Lower leg skin (tissue), 4 donors: ENCODE measurements around the gene NR1H2. TPM values are rescaled to one million over a fixed set of nuclear protein-coding genes. Genes with fewer than 3 reads are reported as not detected.

ENCODE experiments used
- DNase-seq, 2 donors: peaks; one replicate each; pipeline ENCODE4 v3.0.0-alpha.2; 2019; ENCODE audit warnings: low spot score in 2 of 2
- H3K4me3 ChIP-seq: fragments of 200-600 bp; sonication (generic); 2 replicates; pipeline ENCODE4 v1.5.1; 2017; ENCODE audit warnings: mild to moderate bottlenecking, low read depth; ENCODE audit not compliant: poor library complexity, severe bottlenecking
- POLR2A ChIP-seq, 2 donors: fragments of 450-650 bp; IDR thresholded peaks; one replicate each; pipeline ENCODE4 v1.6.1; 2016 to 2017; ENCODE audit warnings: antibody characterized with exemption in 2 of 2, mild to moderate bottlenecking in 1 of 2, moderate library complexity in 1 of 2
- WGBS, 2 donors: methylation state at CpG; one replicate each; pipeline ENCODE4 v1.1.5; 2018; 5-methylcytosine and 5-hydroxymethylcytosine counted together
- intact Hi-C: fragments of 100-400 bp; cut with DNase I; formaldehyde crosslinking; loops from one replicate; pipeline ENCODE4 v1.15.0; 2023; ENCODE audit warnings: low total_unique reads
- total RNA-seq, 4 donors: library from RNA; depleted of rRNA; stranded (reverse); fragments of >200 nt; gene quantifications; one replicate each; pipeline ENCODE4 v1.1.0, GENCODE V29; 2016
- TF ChIP-seq, protein P1 (sequence below), 3 donors: fragments of 450-650 bp; IDR thresholded peaks; one replicate each; pipeline ENCODE4 v1.5.1; 2016; ENCODE audit warnings: antibody characterized with exemption in 3 of 3, mild to moderate bottlenecking in 3 of 3, moderate library complexity in 2 of 3

Gene NR1H2
- total RNA-seq, 4 donors from 2014 or later = 83.1 to 112 (median 103) TPM

DNA sequence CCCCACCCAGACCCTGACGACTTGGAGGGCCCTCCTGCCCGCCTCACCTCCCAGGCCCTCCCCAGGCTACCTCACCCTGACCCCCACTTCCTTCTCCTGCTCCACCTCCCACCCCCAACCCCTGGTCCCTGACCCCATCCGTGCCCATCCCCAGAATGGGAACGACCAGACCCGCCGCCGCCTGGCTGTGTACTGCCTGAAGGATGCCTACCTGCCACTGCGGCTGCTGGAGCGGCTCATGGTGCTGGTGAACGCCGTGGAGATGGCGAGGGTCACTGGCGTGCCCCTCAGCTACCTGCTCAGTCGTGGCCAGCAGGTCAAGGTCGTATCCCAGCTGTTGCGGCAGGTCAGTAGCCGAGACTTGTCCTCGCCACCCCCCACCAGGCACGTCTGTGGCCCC is 30.6 kb downstream of the NR1H2 start:
- TF ChIP-seq, protein P1, sequence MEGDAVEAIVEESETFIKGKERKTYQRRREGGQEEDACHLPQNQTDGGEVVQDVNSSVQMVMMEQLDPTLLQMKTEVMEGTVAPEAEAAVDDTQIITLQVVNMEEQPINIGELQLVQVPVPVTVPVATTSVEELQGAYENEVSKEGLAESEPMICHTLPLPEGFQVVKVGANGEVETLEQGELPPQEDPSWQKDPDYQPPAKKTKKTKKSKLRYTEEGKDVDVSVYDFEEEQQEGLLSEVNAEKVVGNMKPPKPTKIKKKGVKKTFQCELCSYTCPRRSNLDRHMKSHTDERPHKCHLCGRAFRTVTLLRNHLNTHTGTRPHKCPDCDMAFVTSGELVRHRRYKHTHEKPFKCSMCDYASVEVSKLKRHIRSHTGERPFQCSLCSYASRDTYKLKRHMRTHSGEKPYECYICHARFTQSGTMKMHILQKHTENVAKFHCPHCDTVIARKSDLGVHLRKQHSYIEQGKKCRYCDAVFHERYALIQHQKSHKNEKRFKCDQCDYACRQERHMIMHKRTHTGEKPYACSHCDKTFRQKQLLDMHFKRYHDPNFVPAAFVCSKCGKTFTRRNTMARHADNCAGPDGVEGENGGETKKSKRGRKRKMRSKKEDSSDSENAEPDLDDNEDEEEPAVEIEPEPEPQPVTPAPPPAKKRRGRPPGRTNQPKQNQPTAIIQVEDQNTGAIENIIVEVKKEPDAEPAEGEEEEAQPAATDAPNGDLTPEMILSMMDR (IDR thresholded peaks at IDR 0.05) = no peak
- no peak for TF ChIP-seq POLR2A (IDR thresholded peaks at IDR 0.05)
- H3K4me3 ChIP-seq = no peak overlapping the region
- intact Hi-C loops = no loop called here
- no peak for DNase-seq
- WGBS, 2 donors = 92 to 95% methylated on average over 19 of the region's 19 CpGs

DNA sequence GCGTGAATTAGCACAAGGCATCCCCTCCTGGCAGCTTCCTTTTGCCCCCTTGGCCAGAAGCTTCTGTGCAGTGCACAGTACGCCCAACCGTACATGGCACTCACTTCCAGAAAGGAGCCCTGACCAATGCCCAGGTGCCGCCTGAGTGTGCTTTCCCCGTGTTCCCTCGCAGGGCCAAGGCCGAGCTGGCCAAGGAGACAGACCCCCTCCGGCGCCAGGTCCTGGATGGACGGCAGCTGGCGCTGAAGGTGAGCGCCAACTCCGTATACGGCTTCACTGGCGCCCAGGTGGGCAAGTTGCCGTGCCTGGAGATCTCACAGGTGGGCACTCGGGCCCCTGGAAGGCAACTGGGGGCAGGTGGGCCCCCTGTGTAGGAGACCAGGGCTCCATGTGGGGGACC is 33.1 kb downstream of the NR1H2 start:
- WGBS, 2 donors = 93 to 98% methylated on average over 9 to 10 of the region's 17 CpGs
- no peak for DNase-seq
- no peak overlapping the region for H3K4me3 ChIP-seq
- intact Hi-C loops = no loop called here
- TF ChIP-seq POLR2A (IDR thresholded peaks at IDR 0.05) = no peak
- TF ChIP-seq, protein P1 (IDR thresholded peaks at IDR 0.05) = no peak

DNA sequence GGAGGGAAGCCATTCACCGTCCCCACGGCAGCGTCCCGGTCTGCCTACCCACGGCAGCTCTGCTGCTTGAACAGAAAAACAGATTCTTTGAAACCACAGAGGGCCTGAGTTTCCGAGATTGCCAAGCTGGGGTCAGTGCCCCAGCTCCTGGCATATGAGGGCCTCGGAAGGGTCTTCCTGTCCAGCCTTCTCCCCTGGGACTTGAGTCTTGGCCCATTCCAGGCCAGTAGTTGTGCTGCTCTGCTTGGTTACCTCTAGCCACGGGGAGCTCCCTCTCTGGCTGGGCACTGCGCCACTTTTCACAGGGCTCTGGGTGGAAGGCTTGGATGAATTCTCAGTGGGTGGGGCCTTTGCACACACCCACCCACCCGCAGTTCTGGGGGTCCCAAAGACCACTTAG is 33.9 kb downstream of the NR1H2 start:
- no peak for TF ChIP-seq POLR2A (IDR thresholded peaks at IDR 0.05)
- TF ChIP-seq, protein P1 (IDR thresholded peaks at IDR 0.05) = no peak
- no peak for DNase-seq
- intact Hi-C loops = no loop called here
- H3K4me3 ChIP-seq = no peak overlapping the region
- WGBS, 2 donors = 91 to 94% methylated on average over 10 of the region's 10 CpGs

DNA sequence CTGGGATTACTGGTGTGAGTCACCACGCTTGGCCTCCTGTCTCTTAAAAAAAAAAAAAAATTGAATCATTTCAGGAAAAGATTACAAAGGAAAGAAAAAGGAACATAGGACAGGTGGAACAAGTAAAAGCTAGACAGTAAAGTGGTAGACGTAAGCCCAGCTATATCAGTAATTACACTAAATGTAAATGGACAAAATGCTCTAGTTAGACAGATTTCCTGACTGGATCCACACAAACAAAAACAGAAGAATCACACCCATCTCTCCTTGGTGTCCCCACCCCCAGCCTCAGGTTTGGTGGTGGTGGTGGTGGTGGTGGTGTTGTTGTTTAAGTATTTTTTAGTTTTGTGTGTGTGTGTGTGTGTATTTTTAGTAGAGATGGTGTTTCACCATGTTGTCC is 36.2 kb downstream of the NR1H2 start:
- no peak overlapping the region for H3K4me3 ChIP-seq
- DNase-seq = no peak
- intact Hi-C loops = no loop called here
- 93 to 98% methylated on average over 2 of the region's 2 CpGs for WGBS, 2 donors
- TF ChIP-seq POLR2A (IDR thresholded peaks at IDR 0.05) = no peak
- TF ChIP-seq, protein P1 (IDR thresholded peaks at IDR 0.05) = no peak

DNA sequence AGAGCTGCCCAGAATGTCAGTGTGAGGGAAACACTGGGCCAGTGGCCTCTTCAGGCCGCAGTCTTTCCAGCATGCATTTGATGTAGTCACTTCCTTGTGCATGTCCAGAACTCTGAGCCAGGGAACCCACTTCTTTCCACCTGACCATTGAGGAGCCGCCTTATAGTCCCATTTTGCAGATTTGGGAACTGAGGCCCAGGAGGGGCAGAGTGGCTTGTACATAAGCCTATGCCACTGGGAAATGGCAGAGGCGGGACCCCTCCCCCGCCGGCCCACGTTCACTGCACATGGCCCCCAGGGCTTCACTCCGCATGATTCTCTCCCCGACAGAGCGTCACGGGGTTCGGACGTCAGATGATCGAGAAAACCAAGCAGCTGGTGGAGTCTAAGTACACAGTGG is 36.8 kb downstream of the NR1H2 start:
- 92 to 95% methylated on average over 13 of the region's 13 CpGs for WGBS, 2 donors

DNA sequence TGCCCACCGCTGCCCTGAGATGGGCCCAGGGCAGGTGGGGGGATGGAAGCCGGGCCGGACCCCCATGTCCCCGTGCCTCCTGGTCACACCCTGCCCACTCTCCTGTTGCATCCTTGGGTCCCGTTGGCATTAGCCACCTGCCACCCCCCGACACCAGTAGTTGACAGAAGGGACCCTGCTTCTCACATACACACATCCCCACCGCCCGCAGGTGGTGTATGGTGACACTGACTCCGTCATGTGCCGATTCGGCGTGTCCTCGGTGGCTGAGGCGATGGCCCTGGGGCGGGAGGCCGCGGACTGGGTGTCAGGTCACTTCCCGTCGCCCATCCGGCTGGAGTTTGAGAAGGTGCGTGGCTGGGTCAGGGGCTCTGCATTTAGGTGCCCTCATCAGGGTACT is 37.3 kb downstream of the NR1H2 start:
- no peak overlapping the region for H3K4me3 ChIP-seq
- intact Hi-C loops = no loop called here
- 92 to 94% methylated on average over 21 of the region's 21 CpGs for WGBS, 2 donors
- TF ChIP-seq, protein P1 (IDR thresholded peaks at IDR 0.05) = no peak
- TF ChIP-seq POLR2A (IDR thresholded peaks at IDR 0.05) = no peak
- no peak for DNase-seq

More for the DNA sequence above, 36.8 kb downstream of the NR1H2 start:
- no peak for DNase-seq
- intact Hi-C loops = no loop called here
- no peak for TF ChIP-seq POLR2A (IDR thresholded peaks at IDR 0.05)
- TF ChIP-seq, protein P1 (IDR thresholded peaks at IDR 0.05) = no peak
- no peak overlapping the region for H3K4me3 ChIP-seq
